HG03439 (cell line): Measurements from ENCODE around the gene SPATA2L.

Experiments used
- ATAC-seq: cut with Tn5 transposase; IDR thresholded peaks from one replicate; pipeline ENCODE4 v1.9.1; 2021; ENCODE audit warnings: mild to moderate bottlenecking, moderate library complexity; ENCODE audit not compliant: unreplicated experiment

SPATA2L gene

DNA sequence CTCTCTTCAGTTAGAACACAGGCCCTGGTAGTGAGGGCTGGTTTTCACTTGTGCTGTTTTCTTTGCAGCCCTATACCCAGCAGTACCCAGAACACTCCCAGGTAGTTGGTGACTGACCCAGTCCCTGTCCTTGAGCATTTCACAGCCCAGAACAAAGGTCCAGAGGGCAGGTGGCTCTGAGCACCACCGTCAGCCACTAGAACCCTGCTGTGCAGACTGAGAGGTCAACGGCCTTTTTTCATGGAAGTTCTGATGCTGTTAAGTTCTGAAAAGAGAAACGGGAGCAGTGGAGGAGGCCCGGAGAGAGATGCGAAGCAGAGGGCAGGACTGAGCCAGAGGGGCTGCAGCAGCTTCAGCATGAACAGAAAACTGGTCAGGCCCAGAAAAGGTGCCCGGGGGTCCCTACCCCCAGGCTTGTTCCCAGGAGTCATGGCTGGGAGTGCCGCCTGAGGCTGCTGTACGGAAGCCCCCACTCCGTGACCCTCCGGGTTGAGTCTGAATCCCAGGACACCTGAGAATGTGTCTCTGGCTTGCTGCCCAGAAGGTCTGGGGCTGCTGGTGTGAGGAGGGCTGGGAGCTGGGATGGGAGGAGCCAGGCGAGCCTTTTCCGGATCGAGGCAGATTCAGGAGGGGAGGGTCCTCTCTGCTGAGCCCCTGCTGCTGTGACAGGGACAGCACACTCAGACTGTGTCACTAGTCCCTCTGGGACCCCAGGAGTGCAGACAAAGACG is 28.5 kb upstream of the SPATA2L start:
- no peak for ATAC-seq

DNA sequence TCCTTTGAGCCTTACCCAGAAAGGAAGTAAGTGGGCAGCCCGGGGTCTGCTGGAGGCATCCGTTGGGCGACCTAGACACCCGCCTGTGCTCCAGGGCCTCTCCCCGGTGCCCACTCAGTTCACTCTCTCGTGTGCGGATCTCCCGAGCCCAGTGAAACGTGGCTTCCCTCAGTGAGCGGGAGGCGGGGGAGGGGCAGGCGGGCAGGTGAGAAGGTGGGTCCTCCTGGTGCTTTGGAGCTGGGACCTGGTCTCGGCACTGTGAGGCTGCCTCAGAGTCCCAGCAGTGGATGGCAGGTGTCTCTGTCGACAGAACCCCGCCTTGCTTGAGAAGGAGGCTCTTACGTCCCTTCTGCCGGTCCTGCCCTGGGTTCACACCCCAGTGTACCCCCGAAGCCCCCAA is 27.8 kb upstream of the SPATA2L start:
- ATAC-seq = no peak

DNA sequence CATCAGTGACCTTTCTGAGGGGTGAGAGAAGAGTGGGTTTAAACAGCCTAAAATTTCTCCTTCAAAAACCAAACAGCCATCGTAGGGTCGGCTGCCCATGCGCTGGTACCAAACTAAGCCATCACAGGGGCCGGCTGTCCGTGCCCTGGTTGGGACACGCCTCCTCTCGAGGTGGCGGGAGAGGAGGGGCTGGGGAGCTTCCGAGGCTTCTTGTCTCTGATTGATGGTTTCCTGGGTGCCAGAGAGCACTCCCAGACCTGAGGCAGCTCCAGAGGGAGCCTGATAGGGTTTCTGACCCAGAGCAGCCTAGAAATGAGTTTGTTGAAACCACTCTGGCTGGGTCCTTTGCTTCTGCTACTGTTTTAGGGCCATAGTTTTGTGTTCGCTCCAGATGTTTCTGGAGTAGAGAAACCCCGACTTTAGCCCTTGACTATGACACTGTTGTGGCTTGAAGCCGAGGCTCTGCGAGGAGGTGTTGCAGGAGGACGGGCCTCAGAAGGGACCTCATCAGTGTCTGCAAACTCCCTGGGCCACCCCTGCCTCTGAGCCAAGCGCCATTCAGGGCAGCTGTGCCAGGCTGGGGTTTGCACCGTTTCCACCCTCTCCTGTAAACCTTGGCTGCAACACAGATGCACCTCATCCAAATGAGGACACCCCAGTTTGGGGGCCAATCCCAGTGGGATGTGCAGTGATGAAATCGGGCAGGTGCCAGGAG is 26.1 kb upstream of the SPATA2L start:
- ATAC-seq = no peak

DNA sequence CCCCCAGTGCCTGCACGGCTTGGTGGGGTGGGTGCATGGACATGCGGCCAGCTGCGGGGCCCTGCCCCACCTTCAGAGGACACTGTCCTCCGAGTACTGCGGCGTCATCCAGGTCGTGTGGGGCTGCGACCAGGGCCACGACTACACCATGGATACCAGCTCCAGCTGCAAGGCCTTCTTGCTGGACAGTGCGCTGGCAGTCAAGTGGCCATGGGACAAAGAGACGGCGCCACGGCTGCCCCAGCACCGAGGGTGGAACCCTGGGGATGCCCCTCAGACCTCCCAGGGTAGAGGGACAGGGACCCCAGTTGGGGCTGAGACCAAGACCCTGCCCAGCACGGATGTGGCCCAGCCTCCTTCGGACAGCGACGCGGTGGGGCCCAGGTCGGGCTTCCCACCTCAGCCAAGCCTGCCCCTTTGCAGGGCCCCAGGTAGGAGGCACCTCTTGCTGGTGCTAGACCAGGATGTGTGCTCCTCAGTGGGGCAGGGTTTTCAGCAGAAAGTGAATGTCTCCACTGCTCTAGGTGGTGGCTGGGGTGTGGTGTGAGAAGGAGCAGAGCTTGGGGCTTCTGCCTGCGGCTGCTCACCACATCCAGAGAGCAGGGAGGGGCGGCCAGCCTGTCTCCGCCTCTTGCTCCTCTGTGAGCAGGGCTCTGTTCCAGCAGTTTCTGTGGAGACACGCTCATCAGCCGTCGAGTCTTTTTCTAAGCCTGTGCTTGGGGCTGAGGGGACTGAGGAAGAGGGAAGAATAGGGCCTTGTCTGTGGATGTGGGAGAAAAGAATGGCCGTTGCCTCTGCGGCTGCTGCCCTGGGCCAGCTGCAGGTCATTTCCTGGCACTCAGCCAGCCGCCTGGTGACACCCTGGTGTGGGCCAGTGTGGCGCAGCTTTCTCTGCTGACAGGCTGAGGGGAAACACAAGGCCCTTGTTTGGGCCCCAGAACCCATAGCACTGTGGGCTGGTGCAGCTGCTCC is 22.1 kb upstream of the SPATA2L start:
- ATAC-seq = no peak

DNA sequence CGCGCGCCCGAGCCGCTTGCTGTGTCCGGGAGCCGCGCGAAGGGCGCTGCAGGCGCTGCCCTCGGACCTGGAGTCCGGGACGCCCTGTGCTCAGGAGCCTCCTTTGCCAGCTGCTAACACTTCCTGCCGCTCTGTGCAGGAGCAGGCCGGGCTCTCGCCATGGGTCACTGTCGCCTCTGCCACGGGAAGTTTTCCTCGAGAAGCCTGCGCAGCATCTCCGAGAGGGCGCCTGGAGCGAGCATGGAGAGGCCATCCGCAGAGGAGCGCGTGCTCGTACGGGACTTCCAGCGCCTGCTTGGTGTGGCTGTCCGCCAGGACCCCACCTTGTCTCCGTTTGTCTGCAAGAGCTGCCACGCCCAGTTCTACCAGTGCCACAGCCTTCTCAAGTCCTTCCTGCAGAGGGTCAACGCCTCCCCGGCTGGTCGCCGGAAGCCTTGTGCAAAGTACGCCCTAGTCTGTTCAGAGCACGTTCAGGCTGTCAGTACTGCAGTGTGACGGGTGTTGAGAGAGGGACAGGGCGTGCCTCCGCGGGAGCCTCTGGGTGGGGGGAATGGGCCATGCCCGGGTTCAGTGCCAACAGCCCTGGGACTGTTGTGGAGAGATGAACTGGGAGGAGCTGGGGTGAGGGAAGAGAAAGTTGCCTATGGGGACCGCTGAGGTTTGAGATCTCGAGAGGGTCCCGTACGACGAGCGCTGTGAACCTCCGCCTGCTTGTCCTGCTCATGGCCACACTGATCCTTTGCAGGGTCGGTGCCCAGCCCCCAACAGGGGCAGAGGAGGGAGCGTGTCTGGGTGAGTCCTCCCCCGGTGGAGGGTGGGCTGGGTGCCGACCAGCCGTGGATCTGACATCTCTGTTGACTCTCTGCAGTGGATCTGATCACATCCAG is 21.1 kb upstream of the SPATA2L start:
- peak; percentile 11 for ATAC-seq

DNA sequence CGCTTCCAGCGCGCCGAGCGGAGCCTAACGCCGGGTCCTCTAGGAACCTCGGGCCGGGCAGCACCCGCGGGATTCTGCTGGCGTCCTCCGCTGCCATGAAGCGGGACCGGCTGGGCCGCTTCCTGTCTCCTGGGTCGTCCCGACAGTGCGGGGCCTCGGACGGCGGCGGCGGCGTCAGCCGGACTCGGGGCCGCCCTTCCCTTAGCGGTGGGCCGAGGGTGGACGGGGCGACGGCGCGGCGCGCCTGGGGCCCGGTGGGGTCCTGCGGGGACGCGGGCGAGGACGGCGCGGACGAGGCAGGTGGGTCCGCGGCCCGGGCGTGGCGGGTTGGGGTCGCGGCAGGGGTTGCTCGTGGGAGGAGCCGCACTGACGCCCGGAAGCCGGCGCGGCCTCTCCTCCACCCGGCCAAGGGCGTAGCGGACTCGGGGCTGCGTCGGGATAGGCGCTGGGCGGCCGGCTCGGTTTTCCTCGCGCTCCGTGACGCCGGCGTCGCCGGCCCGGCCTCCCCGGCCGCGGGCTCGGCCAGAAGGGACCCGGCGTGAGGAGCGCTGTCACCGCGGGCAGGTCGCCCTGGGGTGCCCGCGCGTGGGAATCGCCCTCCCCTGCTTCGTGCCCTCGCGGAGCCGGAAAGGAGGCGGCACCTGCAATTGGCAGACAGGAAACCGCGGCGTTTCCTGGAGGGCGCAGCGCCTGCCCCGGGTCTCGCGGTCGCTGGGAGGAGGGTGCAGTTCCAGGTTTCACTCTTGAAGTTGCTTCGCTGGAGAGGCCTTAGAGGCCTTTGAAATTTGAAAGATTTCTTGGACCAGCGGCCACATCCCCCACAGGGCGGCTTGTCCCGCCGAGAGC is 20.3 kb upstream of the SPATA2L start:
- peak; percentile 29 for ATAC-seq

DNA sequence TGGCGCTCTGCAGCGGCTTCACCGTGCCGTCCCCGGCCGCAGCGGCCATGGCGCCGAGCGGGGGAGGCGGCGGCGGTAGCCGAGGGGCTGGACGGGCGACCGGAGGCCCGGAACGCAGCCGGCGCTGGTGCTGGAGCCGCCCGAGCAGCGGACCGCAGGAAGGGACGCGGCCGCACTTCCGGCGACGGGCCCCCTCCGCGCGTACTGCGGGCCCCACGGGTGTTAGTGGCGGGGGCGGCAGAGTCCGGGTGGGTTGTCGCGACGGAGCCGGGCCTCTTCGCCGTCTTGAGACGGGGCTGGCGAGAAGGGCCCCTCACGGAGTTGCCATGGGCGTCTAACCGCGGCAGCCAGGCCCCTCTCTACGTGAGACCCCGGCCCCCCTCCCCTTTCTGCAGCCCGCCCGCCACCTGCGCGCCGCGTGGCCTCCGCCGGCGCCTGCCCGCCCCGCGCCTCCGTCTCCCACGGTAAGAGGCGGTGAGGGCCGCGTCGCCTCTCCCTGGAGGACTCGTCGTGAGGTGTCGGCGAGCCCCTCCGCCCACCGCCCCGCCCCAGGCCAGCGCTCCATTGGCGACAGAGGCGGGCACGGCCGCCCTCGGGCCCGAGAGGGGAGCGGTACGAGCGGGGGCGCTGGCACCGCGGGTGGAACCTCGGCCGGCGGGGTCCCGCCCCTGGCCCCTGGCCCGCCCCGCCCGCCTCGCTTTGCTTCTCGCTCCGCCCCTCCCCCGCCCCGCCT is 19.5 kb upstream of the SPATA2L start, which contains the start of the genes VPS9D1 and ZNF276:
Gene VPS9D1 (minus strand): TSS at position 86 of the 733 bp plus-strand sequence. CDS start 37 bp downstream, at position 49.
Gene ZNF276 (plus strand): TSS at position 725 of the 733 bp plus-strand sequence. CDS start 104 bp downstream, outside the sequence.
- ATAC-seq = peak; percentile 59

DNA sequence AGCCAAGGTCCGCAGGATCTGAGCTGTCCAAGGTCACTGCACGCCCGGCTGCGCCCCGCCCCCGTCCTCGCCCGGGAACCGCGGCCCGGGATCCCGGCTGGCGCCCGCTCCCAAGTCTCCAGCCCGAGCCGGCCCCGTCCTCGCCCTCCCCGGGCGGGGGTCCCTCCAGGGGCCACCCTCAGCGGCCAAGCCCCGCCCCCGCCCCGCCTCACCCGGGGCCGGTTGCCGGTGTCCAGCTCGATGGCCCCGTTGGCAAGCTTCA is 19.0 kb upstream of the SPATA2L start:
- peak; percentile 28 for ATAC-seq

DNA sequence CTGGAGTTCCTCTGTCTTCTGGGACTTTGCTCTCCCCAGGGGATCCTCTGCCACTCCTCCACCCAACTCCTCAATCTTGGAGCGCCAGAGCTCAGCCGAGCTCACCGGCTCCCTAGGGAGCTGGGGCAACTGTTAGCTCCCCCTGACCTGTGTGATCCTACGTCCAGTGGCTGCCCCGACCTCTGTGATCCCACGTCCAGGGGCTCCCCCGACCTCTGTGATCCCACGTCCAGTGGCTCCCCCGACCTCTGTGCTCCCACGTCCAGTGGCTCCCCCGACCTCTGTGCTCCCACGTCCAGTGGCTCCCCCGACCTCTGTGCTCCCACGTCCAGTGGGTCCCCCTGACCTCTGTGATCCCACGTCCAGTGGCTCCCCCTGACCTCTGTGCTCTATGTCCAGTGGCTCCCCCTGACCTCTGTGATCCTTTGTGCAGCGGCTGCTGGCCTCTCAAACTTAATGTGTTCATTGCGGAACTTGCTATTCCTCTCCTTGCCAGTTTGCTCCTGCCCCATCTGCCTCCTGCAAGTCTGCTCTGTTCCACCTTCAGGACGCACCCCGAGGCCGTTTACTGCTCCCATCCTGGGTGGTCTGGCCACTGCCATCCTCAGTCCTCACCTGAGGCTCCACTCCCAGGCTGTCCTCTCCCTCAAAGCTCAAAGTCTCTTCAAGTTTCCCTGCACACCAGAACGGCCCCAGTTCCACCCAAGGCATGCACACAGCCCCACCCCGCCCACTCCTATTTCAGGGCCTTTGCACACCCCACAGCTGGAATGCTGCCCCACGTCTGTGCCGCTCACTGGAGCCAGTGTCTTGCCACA is 16.4 kb upstream of the SPATA2L start:
- no peak for ATAC-seq

DNA sequence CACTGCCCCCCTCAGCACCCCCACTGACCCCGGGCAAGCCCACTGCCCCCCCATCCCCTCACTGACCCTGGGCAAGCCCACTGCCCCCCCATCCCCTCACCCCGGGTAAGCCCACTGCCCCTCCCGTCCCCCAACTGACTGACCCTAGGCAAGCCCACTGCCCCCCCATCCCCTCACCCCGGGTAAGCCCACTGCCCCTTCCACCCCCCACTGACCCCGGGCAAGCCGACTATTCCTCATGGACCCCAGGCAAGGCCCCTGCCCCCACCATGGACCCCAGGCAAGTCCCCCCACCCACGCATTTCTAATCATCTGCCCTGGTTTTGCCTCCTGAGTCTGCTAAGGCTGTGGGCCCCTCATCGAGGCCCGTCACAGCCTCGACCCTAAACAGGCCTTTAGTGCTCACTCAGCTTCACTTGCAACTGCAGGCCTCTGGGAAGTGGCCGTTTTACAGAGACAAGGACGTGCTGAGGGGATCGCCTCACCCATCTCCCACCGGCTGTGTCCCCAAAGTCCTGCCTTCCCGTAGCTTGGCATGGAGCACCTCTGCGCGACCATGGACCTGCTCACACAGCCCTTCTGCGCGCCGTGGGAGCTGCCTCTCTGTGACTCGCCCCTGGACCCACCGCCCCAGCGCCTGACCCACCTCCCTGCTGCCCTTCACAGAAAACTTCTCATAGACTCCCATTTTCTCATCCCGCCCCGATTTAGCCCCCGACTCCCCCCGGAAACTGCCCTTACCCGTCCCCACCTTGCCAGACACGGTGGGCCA is 15.6 kb upstream of the SPATA2L start:
- no peak for ATAC-seq

DNA sequence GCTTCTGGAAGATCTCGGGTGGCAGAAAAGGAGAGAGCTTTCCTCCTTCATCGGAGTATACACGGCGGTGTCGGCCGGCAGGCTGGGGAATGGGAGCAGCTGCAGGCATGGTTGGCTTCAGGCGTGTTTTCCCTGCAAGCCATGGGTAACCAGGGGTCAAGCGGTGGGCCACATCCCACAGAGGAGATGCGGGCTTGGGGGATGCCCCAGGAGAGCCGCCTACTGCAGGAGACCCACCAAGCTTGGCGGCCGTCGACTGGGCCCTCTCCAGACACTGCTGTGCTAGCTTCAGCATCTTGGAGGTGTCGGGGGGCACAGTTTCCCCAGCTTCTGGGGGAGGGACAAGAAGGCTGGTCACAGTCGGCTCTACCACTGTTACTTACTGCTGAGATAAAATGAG is 15.0 kb upstream of the SPATA2L start:
- ATAC-seq = no peak

DNA sequence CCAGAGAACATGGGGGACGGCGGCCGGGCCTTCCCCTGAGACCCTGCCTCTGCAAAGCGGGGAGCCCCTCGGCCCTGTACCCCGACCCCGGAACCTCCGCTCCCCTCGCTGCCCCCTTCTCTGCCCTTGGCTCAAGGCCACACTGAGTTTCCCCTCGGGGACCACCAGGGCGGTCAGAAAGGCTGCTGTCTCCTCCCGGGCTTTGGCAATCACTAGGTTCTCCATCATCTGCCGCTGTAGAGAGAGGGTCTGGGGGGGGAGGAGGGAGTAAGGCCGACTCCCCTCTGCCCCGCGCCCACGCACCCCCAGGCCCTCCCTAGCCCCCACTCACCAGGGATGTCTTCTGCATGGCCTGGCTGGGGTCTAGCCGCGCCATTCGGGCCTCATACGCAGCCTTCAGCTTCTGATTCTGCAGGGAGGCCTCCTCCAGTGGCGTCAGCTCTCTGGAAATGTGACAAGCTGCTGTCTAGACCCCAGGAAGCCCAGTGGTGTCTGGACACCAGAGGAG is 10.8 kb upstream of the SPATA2L start:
- no peak for ATAC-seq

DNA sequence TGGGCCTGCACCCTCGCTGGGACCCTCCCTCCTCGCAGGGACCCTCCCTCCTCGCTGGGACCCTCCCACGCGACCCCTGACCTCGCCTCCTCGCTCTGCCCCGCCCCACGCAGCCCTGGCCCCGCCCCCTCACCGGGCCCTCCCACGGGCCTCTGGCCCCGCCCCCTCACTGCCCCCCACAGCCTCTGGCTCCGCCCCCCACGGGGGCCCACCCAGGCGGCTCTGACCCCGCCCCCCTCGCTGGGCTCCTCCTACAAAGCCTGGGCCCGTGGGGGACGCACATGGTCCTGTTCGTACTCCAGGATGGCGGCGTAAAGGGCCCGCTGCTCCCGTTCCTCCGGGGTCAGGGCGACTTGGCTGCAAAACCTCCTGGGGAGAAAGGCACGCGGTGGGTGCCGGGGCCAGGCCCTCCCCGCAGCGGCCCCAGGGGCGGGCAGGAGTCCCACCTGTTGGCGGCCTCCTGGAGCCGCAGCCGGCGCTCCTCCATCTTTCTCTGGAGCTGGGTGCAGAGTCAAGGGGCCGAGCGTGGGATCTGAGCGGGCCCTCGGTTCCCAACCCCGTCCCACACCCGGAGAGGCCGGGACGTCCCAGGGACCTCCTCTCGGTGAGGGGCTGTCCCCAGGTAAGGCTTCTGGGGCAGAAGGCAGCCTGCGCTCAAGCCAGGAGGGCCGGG is 10.2 kb upstream of the SPATA2L start:
- peak; percentile 54 for ATAC-seq

DNA sequence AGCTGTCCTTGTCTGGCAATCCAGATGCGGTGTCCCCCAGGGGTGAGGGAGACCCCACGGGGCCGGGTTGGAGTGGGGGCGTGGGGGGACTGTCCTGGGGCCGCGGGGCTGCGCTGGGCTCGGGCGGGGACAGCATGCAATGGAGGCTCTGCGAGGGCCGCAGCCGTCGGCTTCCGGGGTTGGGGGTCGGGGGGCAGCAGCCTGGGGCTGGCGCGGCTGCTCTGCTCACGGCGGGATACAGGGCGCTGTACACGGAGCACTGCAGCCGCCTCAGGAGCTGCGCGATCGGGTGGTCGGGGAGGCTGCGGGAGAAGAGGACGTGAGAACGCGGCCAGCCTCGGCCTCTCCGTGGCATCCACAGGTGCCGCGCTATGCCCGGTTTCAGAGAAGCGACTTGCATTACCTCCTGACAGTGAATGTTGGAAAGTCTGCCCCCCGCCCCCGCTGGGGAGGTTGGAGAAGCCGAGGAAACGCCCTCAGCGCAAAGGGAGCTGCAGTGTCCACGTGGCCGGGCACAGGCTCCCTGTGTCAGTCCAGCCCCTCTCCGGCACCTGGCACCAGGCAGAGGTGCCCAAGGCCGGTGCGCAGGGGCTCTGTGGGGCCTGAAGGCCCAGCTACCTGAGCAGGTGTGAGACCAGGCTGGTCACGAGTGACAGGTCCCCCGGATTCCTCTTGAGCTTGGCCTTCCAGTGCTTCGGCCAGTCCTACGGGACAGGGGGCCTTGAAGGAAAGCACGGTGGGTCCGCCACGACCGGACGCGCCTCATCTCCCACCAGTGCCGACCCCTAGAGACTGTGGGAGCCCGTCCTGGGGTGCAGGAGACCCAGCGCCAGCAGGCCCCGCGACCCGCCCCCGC is 9.4 kb upstream of the SPATA2L start:
- no peak for ATAC-seq

DNA sequence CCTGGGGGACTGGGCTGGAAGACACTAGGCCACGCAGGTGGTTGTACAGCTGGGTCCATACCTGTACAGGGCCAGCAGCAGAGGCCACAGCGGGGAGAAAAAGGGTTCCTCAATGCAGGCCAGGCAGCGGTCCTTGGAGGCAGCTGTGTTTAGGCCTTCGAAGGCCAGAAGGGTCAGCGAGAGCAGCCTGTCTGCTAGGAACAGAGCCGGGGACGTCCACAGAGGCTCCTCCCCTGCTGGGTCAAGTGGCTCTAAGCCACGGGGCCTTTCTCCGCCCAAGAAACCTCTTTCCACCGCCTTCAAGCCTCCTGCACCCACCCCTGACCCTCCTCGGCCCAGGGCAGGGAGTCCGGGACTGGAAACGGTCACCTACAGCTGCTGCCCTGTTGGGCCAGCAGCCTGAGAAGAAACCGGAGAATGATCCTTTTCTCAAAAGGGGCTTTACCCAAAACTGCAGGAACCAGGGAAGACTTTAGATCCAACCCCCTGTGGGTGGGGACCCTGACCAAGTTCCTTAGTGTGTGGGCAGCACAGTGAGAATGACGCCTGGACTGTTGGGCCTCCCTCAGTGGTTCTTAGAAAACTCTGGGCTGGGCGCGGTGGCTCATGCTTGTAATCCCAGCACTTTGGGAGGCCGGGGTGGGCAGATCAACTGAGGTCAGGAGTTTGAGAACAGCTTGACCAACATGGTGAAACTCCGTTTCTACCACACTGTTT is 8.4 kb upstream of the SPATA2L start:
- ATAC-seq = no peak
